A549 (cell line): Measurements from ENCODE around the gene LNPEP. TPM values are rescaled to one million over a fixed set of nuclear protein-coding genes. Genes with fewer than 3 reads are reported as not detected.

Experiments
- ATAC-seq, 2 experiments: fragments of 200-7000 bp in 1 of 2; fragments of >200 bp in 1 of 2; cut with Nextera tagmentation in 1 of 2; cut with Tn5 transposase in 1 of 2; 3 replicates each; pipeline versions ENCODE4 v1.8.0 to v1.9.1; 2018 to 2020; ENCODE audit warnings: mild to moderate bottlenecking in 1 of 2, moderate library complexity in 1 of 2
- CTCF ChIA-PET: fragments of 300-600 bp; sonication (Branson Sonifier 250); formaldehyde crosslinking; extraction: SDS; loops from one replicate; lab custom pipeline; 2021; ENCODE audit warnings: antibody characterized with exemption, inconsistent platforms; lab: Yijun Ruan, JAX
- POLR2A ChIA-PET: fragments of 350-600 bp; formaldehyde crosslinking; extraction: SDS; loops from one replicate; lab custom pipeline; 2021; ENCODE audit warnings: antibody characterized with exemption, inconsistent platforms; lab: Yijun Ruan, JAX
- DNase-seq, 2 experiments: peaks; one replicate each; pipeline versions ENCODE4 v3.0.0 to v3.0.0-alpha.2; 2011 to 2016; ENCODE audit warnings: low read depth in 1 of 2, low spot score in 1 of 2
- FAIRE-seq: peaks from 2 replicates; lab custom pipeline; 2011; peaks lifted over from hg19 to GRCh38; lab: Jason Lieb, UNC
- H3K27ac ChIP-seq, 2 experiments: fragments of >200 bp; sonication (Bioruptor Twin); formaldehyde crosslinking; 3 replicates each; pipeline ENCODE4 v1.5.1; 2016 to 2017
- H3K4me1 ChIP-seq: fragments of >200 bp; sonication (Bioruptor Twin); formaldehyde crosslinking; 3 replicates; pipeline ENCODE4 v1.6.1; 2016
- H3K4me2 ChIP-seq: fragments of >200 bp; sonication (Bioruptor Twin); formaldehyde crosslinking; 3 replicates; pipeline ENCODE4 v1.6.1; 2016
- H3K4me3 ChIP-seq: fragments of >200 bp; sonication (Bioruptor Twin); formaldehyde crosslinking; 3 replicates; pipeline ENCODE4 v1.5.1; 2016
- H3K9me3 ChIP-seq: fragments of >200 bp; sonication (Bioruptor Twin); formaldehyde crosslinking; 3 replicates; pipeline ENCODE4 v1.6.1; 2016
- CEBPB ChIP-seq, 2 experiments: fragments of >200 bp in 1 of 2; sonication (Bioruptor Twin) in 1 of 2; formaldehyde crosslinking in 1 of 2; IDR thresholded peaks; 2 replicates each; pipeline ENCODE4 v1.6.1; 2012 to 2016
- CHD4 ChIP-seq: fragments of 200-600 bp; sonication (generic); IDR thresholded peaks from 2 replicates; pipeline ENCODE4 v1.6.1; 2016; ENCODE audit warnings: antibody characterized with exemption, mild to moderate bottlenecking, borderline replicate concordance
- EHF ChIP-seq: fragments of 250-450 bp; sonication (Bioruptor Pico); IDR thresholded peaks from 2 replicates; pipeline ENCODE4 v1.5.0; 2020; ENCODE audit warnings: mild to moderate bottlenecking
- EP300 ChIP-seq, 2 experiments: fragments of >200 bp; sonication (Bioruptor Twin); formaldehyde crosslinking; IDR thresholded peaks; 2 replicates in 1 of 2; 3 replicates in 1 of 2; pipeline ENCODE4 v1.6.1; 2016 to 2017
- FOSL2 ChIP-seq, 2 experiments: fragments of 450-650 bp in 1 of 2; fragments of >200 bp in 1 of 2; sonication (Bioruptor Twin) in 1 of 2; formaldehyde crosslinking; IDR thresholded peaks; 2 replicates each; pipeline versions ENCODE4 v1.5.0 to v1.6.1; 2016 to 2020; ENCODE audit warnings: mild to moderate bottlenecking in 1 of 2, moderate library complexity in 1 of 2
- HOXB5 ChIP-seq: fragments of 250-450 bp; sonication (Bioruptor Pico); IDR thresholded peaks from 2 replicates; pipeline ENCODE4 v1.5.0; 2020; ENCODE audit warnings: mild to moderate bottlenecking, moderate library complexity
- JUN ChIP-seq, 2 experiments: fragments of >200 bp; sonication (Bioruptor Twin); formaldehyde crosslinking; IDR thresholded peaks; 2 replicates in 1 of 2; 3 replicates in 1 of 2; pipeline ENCODE4 v1.6.1; 2016 to 2017
- MAFK ChIP-seq: fragments of 450-650 bp; IDR thresholded peaks from 2 replicates; pipeline ENCODE4 v1.6.1; 2014; ENCODE audit not compliant: partially characterized antibody
- NR3C1 ChIP-seq: fragments of >200 bp; sonication (Bioruptor Twin); formaldehyde crosslinking; IDR thresholded peaks from 3 replicates; pipeline ENCODE4 v1.6.1; 2017
- POLR2AphosphoS2 ChIP-seq: conservative IDR thresholded peaks from 2 replicates; pipeline ENCODE4 v1.6.1; 2012; ENCODE audit warnings: low read length, improper control_type of control experiment, inconsistent platforms
- RAD21 ChIP-seq, 2 experiments: fragments of >200 bp in 1 of 2; sonication (Bioruptor Twin) in 1 of 2; formaldehyde crosslinking in 1 of 2; IDR thresholded peaks in 1 of 2; conservative IDR thresholded peaks in 1 of 2; 2 replicates in 1 of 2; 3 replicates in 1 of 2; pipeline ENCODE4 v1.6.1; 2012 to 2018; ENCODE audit warnings: inconsistent platforms in 1 of 2
- RCOR1 ChIP-seq: fragments of 150-350 bp; IDR thresholded peaks from 2 replicates; pipeline ENCODE4 v1.6.1; 2014; ENCODE audit warnings: antibody characterized with exemption, low read length, low read depth
- RNF2 ChIP-seq: fragments of 200-600 bp; sonication (generic); IDR thresholded peaks from 2 replicates; pipeline ENCODE4 v1.6.1; 2016; ENCODE audit warnings: low read depth, mild to moderate bottlenecking, antibody characterized with exemption, moderate library complexity, borderline replicate concordance
- SREBF2 ChIP-seq: fragments of 450-650 bp; IDR thresholded peaks from 2 replicates; pipeline ENCODE4 v1.6.1; 2014; ENCODE audit warnings: mild to moderate bottlenecking, moderate library complexity
- TP53 ChIP-seq: fragments of 250-450 bp; sonication (Bioruptor Pico); IDR thresholded peaks from 2 replicates; pipeline ENCODE4 v1.5.0; 2021; ENCODE audit warnings: mild to moderate bottlenecking, moderate library complexity
- ZNF302 ChIP-seq: fragments of 250-450 bp; sonication (Bioruptor Pico); IDR thresholded peaks from 2 replicates; pipeline ENCODE4 v1.9.0; 2021; ENCODE audit warnings: inconsistent platforms, mild to moderate bottlenecking, moderate library complexity
- ZSCAN20 ChIP-seq: fragments of 250-450 bp; sonication (Bioruptor Pico); IDR thresholded peaks from 2 replicates; pipeline ENCODE4 v1.8.0; 2022; ENCODE audit warnings: mild to moderate bottlenecking, moderate library complexity
- WGBS: methylation state at CpG from one replicate; pipeline ENCODE4 v1.1.6; 2017; ENCODE audit errors: missing lambda C conversion rate; 5-methylcytosine and 5-hydroxymethylcytosine counted together
- polyA plus RNA-seq, 4 experiments: library from polyadenylated mRNA; depleted of rRNA in 3 of 4; stranded (reverse); fragments of >200 nt; fragmentation: RNase III in 1 of 4; extraction: RNeasy Plus Mini Kit Qiagen cat#74134 plus additional on column Dnase treatment in 1 of 4; gene quantifications; 2 replicates in 3 of 4; 3 replicates in 1 of 4; pipeline ENCODE4 v1.2.3, GENCODE V29; 2011 to 2017
- TF ChIP-seq, protein P1 (sequence below): fragments of 250-450 bp; sonication (Bioruptor Pico); IDR thresholded peaks from 2 replicates; pipeline ENCODE4 v1.5.0; 2020; ENCODE audit warnings: low read depth, mild to moderate bottlenecking, moderate library complexity
- TF ChIP-seq, protein P2 (sequence below): fragments of >200 bp; sonication (Bioruptor Twin); formaldehyde crosslinking; IDR thresholded peaks from 3 replicates; pipeline ENCODE4 v1.5.1; 2016
- TF ChIP-seq, protein P3 (sequence below): fragments of >200 bp; sonication (Bioruptor Twin); formaldehyde crosslinking; IDR thresholded peaks from 2 replicates; pipeline ENCODE4 v1.6.1; 2016
- TF ChIP-seq, protein P4 (sequence below): fragments of 150-350 bp; IDR thresholded peaks from 2 replicates; pipeline ENCODE4 v1.6.1; 2014; ENCODE audit warnings: low read depth, mild to moderate bottlenecking, low read length
- TF ChIP-seq, protein P5 (sequence below): IDR thresholded peaks from 2 replicates; pipeline ENCODE4 v1.6.1; 2012
- TF ChIP-seq, protein P6 (sequence below): fragments of >200 bp; sonication (Bioruptor Twin); formaldehyde crosslinking; IDR thresholded peaks from 3 replicates; pipeline ENCODE4 v1.6.1; 2016

Gene LNPEP
- polyA plus RNA-seq, 2 of the 4 experiments (the other 2 are of a cell fraction), result 5.9 to 19.7 TPM

DNA sequence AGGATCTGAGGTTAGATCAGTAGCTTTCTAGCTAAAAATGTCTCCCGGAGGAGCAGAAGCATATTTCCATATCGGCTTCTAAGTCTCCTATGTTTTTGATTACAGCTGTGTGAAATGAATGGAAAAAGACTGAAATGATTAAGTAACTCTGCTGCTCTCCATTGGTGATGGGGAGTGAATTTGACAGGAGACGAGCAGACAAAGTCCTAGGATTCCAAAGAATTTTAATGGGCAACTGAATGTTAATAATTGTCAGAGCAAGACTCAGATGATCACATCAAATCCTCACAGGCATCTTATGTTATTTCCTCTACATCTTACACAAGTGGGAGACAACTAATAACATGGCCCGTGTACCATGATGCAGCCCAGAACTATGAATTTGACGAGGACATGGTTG, 139.8 kb downstream of the LNPEP start:
- CTCF ChIA-PET, result interaction anchor here (0.6 kb wide), 2 partner anchors 27 to 691 kb away, joined by 3 read pairs; no protein-coding TSS in a partner anchor
- Histone ChIP-seq H3K4me1 (no peaks in the 10 kb centered on the region), H3K4me3 (no peak overlapping the region), H3K9me3 (no peaks in the 10 kb centered on the region), H3K27ac (no peak overlapping the region), H3K4me2 (no peak overlapping the region)
- ATAC-seq (no peak), FAIRE-seq (peak; percentile 39), DNase-seq (peak in 1 of 2 experiments; percentile 2)
- POLR2A ChIA-PET, result no interaction called here
- no peak for TF ChIP-seq JUN (IDR thresholded peaks at IDR 0.05)
- TF ChIP-seq, protein P1, sequence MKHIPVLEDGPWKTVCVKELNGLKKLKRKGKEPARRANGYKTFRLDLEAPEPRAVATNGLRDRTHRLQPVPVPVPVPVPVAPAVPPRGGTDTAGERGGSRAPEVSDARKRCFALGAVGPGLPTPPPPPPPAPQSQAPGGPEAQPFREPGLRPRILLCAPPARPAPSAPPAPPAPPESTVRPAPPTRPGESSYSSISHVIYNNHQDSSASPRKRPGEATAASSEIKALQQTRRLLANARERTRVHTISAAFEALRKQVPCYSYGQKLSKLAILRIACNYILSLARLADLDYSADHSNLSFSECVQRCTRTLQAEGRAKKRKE (CRISPR knock-in tag), result no peak
- no peak for TF ChIP-seq ZNF302
- no peak for TF ChIP-seq POLR2AphosphoS2
- TF ChIP-seq, protein P2, sequence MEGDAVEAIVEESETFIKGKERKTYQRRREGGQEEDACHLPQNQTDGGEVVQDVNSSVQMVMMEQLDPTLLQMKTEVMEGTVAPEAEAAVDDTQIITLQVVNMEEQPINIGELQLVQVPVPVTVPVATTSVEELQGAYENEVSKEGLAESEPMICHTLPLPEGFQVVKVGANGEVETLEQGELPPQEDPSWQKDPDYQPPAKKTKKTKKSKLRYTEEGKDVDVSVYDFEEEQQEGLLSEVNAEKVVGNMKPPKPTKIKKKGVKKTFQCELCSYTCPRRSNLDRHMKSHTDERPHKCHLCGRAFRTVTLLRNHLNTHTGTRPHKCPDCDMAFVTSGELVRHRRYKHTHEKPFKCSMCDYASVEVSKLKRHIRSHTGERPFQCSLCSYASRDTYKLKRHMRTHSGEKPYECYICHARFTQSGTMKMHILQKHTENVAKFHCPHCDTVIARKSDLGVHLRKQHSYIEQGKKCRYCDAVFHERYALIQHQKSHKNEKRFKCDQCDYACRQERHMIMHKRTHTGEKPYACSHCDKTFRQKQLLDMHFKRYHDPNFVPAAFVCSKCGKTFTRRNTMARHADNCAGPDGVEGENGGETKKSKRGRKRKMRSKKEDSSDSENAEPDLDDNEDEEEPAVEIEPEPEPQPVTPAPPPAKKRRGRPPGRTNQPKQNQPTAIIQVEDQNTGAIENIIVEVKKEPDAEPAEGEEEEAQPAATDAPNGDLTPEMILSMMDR, result no peak
- TF ChIP-seq EP300 (IDR thresholded peaks at IDR 0.05), result no peak
- no peak for TF ChIP-seq RCOR1
- TF ChIP-seq ZSCAN20 (CRISPR knock-in tag), result no peak
- no peak for TF ChIP-seq CEBPB (IDR thresholded peaks at IDR 0.05)
- TF ChIP-seq, protein P3, sequence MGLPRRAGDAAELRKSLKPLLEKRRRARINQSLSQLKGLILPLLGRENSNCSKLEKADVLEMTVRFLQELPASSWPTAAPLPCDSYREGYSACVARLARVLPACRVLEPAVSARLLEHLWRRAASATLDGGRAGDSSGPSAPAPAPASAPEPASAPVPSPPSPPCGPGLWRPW, result no peak
- TF ChIP-seq, protein P4, sequence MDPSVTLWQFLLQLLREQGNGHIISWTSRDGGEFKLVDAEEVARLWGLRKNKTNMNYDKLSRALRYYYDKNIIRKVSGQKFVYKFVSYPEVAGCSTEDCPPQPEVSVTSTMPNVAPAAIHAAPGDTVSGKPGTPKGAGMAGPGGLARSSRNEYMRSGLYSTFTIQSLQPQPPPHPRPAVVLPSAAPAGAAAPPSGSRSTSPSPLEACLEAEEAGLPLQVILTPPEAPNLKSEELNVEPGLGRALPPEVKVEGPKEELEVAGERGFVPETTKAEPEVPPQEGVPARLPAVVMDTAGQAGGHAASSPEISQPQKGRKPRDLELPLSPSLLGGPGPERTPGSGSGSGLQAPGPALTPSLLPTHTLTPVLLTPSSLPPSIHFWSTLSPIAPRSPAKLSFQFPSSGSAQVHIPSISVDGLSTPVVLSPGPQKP, result no peak
- TF ChIP-seq, protein P5, sequence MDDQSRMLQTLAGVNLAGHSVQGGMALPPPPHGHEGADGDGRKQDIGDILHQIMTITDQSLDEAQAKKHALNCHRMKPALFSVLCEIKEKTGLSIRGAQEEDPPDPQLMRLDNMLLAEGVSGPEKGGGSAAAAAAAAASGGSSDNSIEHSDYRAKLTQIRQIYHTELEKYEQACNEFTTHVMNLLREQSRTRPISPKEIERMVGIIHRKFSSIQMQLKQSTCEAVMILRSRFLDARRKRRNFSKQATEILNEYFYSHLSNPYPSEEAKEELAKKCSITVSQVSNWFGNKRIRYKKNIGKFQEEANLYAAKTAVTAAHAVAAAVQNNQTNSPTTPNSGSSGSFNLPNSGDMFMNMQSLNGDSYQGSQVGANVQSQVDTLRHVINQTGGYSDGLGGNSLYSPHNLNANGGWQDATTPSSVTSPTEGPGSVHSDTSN, result no peak
- TF ChIP-seq RAD21 (conservative IDR thresholded peaks at IDR 0.05 in 1 of 2, IDR thresholded peaks at IDR 0.05 in 1 of 2), result no peak
- WGBS, result 69% methylated on average over 5 of the region's 5 CpGs

DNA sequence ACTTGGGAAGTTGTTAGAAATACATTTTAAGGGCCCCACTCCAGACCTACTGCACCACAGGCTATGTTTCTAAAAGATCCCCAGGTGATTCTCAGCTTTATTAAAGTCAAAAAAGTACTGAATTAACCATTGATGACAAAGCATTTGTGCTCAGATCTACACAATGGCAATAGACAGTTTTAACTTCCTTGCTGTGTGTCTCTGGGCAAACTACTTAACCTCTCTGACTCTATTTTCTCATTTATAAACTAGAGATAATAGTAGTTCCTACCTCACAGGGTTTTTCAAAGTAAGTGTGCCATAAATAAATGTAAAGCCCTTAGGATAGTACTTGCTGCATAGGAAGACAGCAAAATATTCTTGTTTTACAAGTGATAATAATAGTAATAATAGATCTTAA, 140.2 kb downstream of the LNPEP start:
- ChIA-PET POLR2A (no interaction called here), CTCF (interaction anchor here (0.6 kb wide), 1 partner anchor 692 kb away, joined by 3 read pairs; no protein-coding TSS in a partner anchor)
- no peak for FAIRE-seq
- no peak for ATAC-seq
- no peaks in the 10 kb centered on the region for H3K9me3 ChIP-seq
- no peak for TF ChIP-seq NR3C1
- no peak for TF ChIP-seq EHF (CRISPR knock-in tag)
- no peak for TF ChIP-seq RNF2
- no peak for TF ChIP-seq POLR2AphosphoS2
- no peak for TF ChIP-seq HOXB5 (CRISPR knock-in tag)
- TF ChIP-seq TP53, result no peak
- TF ChIP-seq ZSCAN20 (CRISPR knock-in tag), result no peak
- TF ChIP-seq JUN (IDR thresholded peaks at IDR 0.05), result no peak
- no peak for TF ChIP-seq MAFK
- TF ChIP-seq RAD21 (conservative IDR thresholded peaks at IDR 0.05 in 1 of 2, IDR thresholded peaks at IDR 0.05 in 1 of 2), result no peak
- TF ChIP-seq SREBF2, result no peak
- no peak for TF ChIP-seq CHD4
- no peak for TF ChIP-seq FOSL2 (IDR thresholded peaks at IDR 0.05)
- TF ChIP-seq FOSL2 (CRISPR knock-in tag; IDR thresholded peaks at IDR 0.05), result no peak
- TF ChIP-seq, protein P6, sequence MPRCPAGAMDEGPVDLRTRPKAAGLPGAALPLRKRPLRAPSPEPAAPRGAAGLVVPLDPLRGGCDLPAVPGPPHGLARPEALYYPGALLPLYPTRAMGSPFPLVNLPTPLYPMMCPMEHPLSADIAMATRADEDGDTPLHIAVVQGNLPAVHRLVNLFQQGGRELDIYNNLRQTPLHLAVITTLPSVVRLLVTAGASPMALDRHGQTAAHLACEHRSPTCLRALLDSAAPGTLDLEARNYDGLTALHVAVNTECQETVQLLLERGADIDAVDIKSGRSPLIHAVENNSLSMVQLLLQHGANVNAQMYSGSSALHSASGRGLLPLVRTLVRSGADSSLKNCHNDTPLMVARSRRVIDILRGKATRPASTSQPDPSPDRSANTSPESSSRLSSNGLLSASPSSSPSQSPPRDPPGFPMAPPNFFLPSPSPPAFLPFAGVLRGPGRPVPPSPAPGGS, result no peak
- no peak for DNase-seq
- H3K4me1 ChIP-seq, result no peaks in the 10 kb centered on the region
- no peak overlapping the region for H3K4me3 ChIP-seq
- H3K27ac ChIP-seq, result no peak overlapping the region
- H3K4me2 ChIP-seq, result no peak overlapping the region
